GM12872 (cell line): ENCODE data around the gene IBSP.
A peak's percentile ranks its signal among the peaks of the same experiment; 100 is the strongest.

Source experiments
- CTCF ChIP-seq: IDR thresholded peaks from 3 replicates; pipeline ENCODE4 v1.5.1; 2011; ENCODE audit warnings: low read depth, mild to moderate bottlenecking, low read length, moderate library complexity; ENCODE audit not compliant: insufficient read depth

Gene IBSP

GRCh38 chr4:87846226-87846625 lies 46.9 kb downstream of the IBSP start:
- TF ChIP-seq CTCF: no peak

DNA sequence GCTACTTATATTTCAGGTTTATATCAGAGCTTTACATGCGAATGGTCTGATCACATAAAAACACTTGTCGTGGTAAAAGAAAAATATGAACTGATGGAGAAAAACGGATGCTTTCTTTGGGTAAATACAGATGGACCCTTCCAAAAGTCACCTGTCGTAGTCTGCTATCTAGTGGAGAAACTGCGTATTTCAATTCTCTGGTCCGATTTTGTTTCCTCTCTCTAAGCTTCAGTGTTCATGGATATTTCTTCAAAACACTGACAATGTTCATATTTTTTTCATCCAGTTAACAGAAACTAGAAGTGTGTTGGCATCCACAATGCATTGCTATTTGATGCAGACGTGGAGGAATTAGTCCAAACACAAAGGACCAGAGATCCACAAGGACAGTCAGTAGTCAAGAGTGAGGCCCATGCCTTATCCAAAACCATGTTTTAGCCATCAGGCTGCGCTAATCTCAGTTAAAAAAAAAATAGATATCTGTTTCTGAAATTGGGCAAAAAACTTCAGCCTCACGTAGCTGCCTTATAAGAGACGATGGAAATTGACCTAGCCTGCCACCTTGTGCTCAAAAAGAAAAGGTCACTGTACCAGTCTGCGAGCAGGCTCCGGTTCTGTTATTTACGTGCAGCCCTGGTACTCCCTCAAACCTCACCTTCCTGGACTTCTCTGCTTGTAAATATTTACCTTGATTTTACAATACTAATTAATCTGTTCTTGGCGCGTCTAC lies 49.4 kb downstream of the IBSP start:
- peak; percentile 64 for TF ChIP-seq CTCF

DNA sequence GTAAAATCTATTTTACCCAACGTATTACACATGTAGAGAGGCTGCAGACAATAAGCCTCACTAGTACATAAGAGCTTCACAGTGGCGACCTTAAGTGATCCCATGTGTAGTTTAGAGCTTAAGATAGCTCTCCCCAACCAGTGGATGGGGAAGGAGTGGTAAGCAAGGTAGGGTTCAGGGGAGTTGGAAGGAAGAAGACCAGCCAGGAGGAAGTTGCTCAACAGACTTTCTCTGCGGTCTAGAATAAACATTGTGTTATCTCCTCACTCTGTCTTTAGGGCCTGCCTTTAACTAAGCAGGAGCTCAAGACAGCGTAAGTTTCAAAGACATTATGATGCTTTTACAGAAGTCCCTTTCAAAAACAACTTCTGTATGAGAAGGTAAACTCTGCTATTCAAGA lies 50.3 kb downstream of the IBSP start:
- TF ChIP-seq CTCF: no peak

GRCh38 chr4:87851332-87851731 lies 52.0 kb downstream of the IBSP start:
- TF ChIP-seq CTCF: no peak

- TF ChIP-seq CTCF: no peak
These were observed 52.6 kb downstream of the IBSP start for GRCh38 chr4:87851953-87852352.

GRCh38 chr4:87853108-87853507 lies 53.8 kb downstream of the IBSP start:
- TF ChIP-seq CTCF: peak; percentile 45

GRCh38 chr4:87853891-87854290 lies 54.5 kb downstream of the IBSP start:
- TF ChIP-seq CTCF: no peak
